ENCODE results near the gene ITPK1.

- TF ChIP-seq EZH2 (IDR thresholded peaks at IDR 0.05; ENCODE audit: borderline replicate concordance, control insufficient read depth, low read depth, low read length) (no peak), POLR2A (IDR thresholded peaks at IDR 0.05; ENCODE audit: low read depth, low read length) (no peak), EP300 (IDR thresholded peaks at IDR 0.05; ENCODE audit: borderline replicate concordance in 1 of 2, control insufficient read depth in 1 of 2, low read depth in 2 of 2, low read length in 2 of 2) (no peak), JUND (IDR thresholded peaks at IDR 0.05; ENCODE audit: low read depth, low read length) (no peak), CTCF (IDR thresholded peaks at IDR 0.05 in 2 of 3, conservative IDR thresholded peaks at IDR 0.05 in 1 of 3; ENCODE audit: control insufficient read depth in 2 of 3, extremely low read depth in 1 of 3, insufficient read depth in 1 of 3, low read depth in 3 of 3, low read length in 3 of 3) (no peak), SIX5 (IDR thresholded peaks at IDR 0.05; ENCODE audit: low read depth, low read length, severe bottlenecking) (no peak), ATF2 (IDR thresholded peaks at IDR 0.05; ENCODE audit: low read length) (no peak), MYC (IDR thresholded peaks at IDR 0.05; ENCODE audit: insufficient read depth, insufficient read length, insufficient replicate concordance, low read length, severe bottlenecking) (no peak), TAF1 (IDR thresholded peaks at IDR 0.05; ENCODE audit: borderline replicate concordance, low read depth, low read length) (no peak), GABPA (IDR thresholded peaks at IDR 0.05; ENCODE audit: low read depth) (no peak)
Observed at GRCh38 chr14:93126111-93126510, 10.4 kb upstream of the ITPK1 start.

Data from GM12878 (cell line).